Ishikawa (cell line): ENCODE results near the gene MAP2K6.

ENCODE experiments used
- CEBPB ChIP-seq: IDR thresholded peaks from 2 replicates; pipeline ENCODE4 v1.6.1; 2012
- CREB1 ChIP-seq: IDR thresholded peaks from 2 replicates; pipeline ENCODE4 v1.6.1; 2012; ENCODE audit warnings: low read depth
- EGR1 ChIP-seq: IDR thresholded peaks from 2 replicates; pipeline ENCODE4 v1.6.1; 2012
- EP300 ChIP-seq: IDR thresholded peaks from 2 replicates; pipeline ENCODE4 v1.6.1; 2012; ENCODE audit warnings: borderline replicate concordance
- MAX ChIP-seq: IDR thresholded peaks from 2 replicates; pipeline ENCODE4 v1.6.1; 2012
- NFIC ChIP-seq: IDR thresholded peaks from 2 replicates; pipeline ENCODE4 v1.6.1; 2012
- RAD21 ChIP-seq: IDR thresholded peaks from 2 replicates; pipeline ENCODE4 v1.6.1; 2012; ENCODE audit warnings: low read depth
- REST ChIP-seq: IDR thresholded peaks from 2 replicates; pipeline ENCODE4 v1.6.1; 2012; ENCODE audit warnings: low read depth, mild to moderate bottlenecking
- TAF1 ChIP-seq: IDR thresholded peaks from 2 replicates; pipeline ENCODE4 v1.6.1; 2012; ENCODE audit warnings: low read depth, mild to moderate bottlenecking
- TCF12 ChIP-seq: IDR thresholded peaks from 2 replicates; pipeline ENCODE4 v1.6.1; 2012; ENCODE audit warnings: low read depth
- TEAD4 ChIP-seq: IDR thresholded peaks from 2 replicates; pipeline ENCODE4 v1.6.1; 2012
- USF1 ChIP-seq: IDR thresholded peaks from 2 replicates; pipeline ENCODE4 v1.6.1; 2012
- YY1 ChIP-seq: IDR thresholded peaks from 2 replicates; pipeline ENCODE4 v1.6.1; 2012; ENCODE audit warnings: low read depth
- ZBTB7A ChIP-seq: IDR thresholded peaks from 2 replicates; pipeline ENCODE4 v1.6.1; 2012; ENCODE audit warnings: low read depth

GRCh38 chr17:69573396-69573795 is 158.9 kb downstream of the MAP2K6 start:
- TF ChIP-seq CREB1, result no peak
- TF ChIP-seq EP300, result no peak
- no peak for TF ChIP-seq MAX
- TF ChIP-seq CEBPB, result no peak
- TF ChIP-seq TCF12, result no peak
- TF ChIP-seq REST, result no peak
- TF ChIP-seq ZBTB7A, result no peak
- TF ChIP-seq EGR1, result no peak
- no peak for TF ChIP-seq TAF1
- TF ChIP-seq USF1, result no peak
- TF ChIP-seq NFIC, result no peak
- no peak for TF ChIP-seq TEAD4
- no peak for TF ChIP-seq YY1
- no peak for TF ChIP-seq RAD21
